Limb (tissue), 2 donors: Measurements from ENCODE around the gene PLCG1.
A peak's percentile ranks its signal among the peaks of the same experiment; 100 is the strongest.
"Not testable (repeated sequence)": the region's sequence is repeated elsewhere in the genome, so short reads cannot be mapped to it uniquely, and the experiment has no call there.

Experiments used
- DNase-seq, 2 donors: peaks; one replicate each; pipeline ENCODE4 v3.0.0-alpha.2; 2016; ENCODE audit errors: extremely low spot score in 2 of 2

Gene PLCG1

DNA sequence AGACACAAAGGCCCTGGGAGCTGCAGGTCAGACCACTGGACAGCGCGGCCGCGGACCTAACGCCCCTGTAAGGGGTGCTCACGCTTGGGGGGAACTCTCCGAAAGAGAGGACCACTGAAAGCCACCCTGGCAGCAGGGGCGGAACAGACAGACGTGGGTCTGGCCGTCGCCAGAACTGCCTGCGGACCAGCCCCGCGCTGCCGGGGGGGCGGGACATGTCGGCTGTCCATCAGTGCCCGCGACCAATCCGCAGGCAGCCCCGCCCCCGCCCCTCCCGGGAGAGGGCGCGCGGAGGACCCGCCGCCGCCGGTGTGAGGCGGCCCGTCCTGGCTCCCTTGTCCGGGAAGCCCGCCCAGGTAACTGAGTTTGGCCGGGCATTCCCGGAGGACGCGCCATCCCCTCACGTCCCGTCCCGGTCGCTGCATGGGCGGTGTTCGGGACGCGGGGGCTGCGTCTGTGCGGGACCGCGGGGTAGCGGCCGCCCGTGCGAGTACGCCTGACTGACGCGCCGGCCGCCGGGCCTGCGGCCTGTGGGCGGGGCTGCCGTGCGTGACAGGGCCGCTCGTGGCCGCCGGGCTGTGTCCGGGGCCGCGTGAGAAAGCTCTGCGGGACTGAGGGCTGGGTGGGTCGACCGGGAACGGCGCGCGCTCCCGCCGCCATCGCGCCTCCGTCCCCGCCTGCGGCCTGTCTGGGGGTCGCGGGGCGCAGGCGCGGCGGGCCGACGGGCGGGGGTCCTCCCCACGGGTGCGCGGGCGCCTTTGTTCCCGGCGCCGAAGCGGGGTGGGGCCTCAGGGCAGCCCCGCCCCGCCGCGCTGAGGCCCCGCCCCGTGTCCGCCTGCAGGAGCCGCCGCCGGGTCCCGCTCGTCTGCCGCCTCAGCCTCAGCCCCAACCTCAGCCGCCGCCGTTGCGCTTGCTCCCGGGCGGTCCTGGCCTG, at the start of gene PLCG1:
TSS of gene PLCG1 (plus strand) at position 864 of the 934 bp plus-strand sequence. CDS start 99 bp downstream, outside the sequence.
- DNase-seq = peak; percentile 85 to 96

DNA sequence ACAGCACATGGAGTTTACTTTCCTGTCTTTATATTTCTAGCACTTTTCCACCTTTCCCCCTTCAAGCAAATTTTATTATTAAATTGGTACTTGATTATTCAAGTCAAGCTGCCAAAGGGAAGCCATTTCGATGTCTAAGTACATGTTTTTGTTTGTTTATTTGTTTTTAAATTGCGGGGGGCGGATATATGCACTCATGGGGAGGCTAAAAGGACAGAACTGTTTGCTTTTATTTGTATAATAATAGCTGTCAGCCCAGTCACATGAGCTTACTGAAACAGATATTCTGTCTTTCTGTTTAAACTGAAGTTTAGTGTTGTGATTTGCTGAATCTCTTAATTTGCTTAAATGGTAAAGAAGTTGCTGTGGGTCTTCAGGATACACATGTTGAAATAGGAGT, 49.6 kb upstream of the PLCG1 start:
- DNase-seq = no peak

GRCh38 chr20:41089555-41089954, 47.8 kb upstream of the PLCG1 start:
- DNase-seq = no peak

DNA sequence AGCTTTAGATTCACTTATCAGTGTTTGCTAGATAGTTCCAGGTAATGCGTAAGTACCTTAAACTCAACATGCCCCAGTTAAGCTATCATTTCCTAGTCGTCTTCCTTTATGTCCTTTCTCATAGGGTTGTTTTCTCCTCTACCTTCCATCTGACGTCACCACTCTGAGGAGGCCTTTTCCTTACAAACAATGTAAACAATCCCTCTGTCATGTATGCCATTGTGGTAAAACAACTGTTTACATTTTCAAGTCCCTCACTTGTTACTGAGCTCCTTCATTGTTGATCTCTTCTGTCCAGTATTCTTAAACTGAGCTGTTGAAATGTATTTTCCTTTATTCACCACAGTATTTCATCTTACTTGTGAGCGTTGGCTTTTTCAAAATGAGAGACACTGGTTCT, 45.4 kb upstream of the PLCG1 start:
- no peak for DNase-seq

DNA sequence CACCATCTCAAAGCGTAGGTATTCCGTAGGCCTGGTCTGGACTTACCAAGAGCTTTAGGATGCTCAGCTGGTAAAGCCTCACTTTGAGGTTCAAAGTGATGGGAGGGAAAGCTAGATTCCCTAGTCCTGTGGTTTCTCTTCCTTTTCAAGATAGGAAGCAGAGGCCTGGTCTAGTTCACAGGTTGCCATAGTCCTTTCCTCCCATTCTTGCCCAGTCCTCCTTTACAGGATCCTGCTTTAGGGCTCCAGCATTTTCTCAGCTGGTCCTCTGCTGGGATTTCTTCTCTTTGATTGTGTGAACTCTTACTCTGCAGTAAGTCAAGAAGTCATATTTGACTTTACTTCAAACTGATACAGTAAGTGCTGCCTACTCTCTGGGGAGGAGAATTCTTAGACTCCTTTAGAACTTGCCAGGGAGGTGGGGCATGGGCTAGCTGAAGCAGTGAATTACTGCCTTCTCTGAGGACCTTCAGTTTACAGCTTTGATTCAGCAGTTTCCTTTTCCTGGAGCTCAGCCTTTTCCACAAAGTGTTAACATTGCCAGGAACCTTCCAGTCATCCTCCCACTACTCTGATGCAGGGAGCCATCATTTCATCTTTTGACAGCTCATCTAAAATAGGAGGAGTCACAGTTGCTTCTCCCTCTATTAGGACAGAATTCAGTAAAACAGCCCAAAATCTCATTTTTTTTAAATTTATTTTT, 42.8 kb upstream of the PLCG1 start:
- no peak for DNase-seq

DNA sequence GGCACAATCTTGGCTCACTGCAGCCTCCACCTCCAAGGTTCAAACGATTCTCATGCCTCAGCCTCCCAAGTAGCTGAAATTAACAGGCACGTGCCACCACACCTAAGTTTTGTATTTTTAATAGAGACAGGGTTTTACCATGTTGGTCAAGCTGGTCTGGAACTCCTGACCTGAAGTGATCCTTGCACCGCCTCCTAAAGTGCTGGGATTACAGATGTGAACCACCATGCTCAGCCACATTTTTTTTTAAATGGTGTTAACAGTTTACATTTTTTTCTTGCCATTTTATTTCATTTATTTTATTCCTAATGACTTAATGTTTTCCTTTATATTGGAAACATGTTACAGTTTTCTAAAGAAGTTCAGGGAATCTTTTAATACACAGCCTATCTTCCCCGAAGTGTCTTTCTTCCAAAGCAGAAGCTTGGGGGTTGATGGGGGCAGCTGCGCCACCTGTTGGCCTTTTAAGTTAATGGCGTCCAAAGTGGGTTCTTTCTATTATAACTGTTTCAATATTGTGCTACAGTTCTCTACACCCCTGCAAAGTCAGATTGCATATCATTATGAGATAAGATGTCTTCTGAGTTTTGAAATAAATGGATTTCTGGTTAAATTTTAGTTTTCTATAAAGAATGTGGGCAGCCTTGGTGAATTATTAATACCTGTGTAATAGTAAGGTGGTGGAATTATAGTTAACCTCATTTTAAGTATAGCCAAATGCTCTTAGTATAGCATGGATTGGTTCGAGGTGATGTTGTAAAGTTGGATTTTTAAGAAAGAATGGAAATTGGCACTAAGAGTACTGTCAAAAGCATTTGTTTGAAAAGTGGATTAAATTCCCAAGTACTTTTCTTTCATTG, 42.0 kb upstream of the PLCG1 start:
- DNase-seq = peak; percentile 66 to 80

GRCh38 chr20:41098703-41099250, 38.6 kb upstream of the PLCG1 start:
- DNase-seq = no peak

DNA sequence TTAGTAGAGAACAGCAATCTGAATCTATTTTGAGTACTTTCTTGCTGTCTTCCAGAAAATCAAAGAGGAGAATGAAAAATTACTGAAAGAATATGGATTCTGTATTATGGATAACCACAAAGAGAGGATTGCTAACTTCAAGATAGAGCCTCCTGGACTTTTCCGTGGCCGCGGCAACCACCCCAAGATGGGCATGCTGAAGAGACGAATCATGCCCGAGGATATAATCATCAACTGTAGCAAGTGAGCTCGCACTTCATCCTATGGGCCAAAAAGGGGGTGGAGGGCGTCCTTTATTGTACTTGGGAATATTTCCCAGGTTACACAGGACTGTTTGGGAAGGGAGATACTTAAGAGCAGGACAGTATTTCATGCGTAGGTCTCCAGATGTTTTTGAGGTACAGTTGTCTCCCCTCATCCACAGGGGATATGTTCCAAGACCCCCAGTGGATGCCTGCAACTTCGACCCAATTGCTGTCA, 37.3 kb upstream of the PLCG1 start:
- no peak for DNase-seq

GRCh38 chr20:41101660-41102059, 35.7 kb upstream of the PLCG1 start:
- no peak for DNase-seq

- no peak for DNase-seq
These were observed 28.8 kb upstream of the PLCG1 start for GRCh38 chr20:41108531-41108930.

- no peak for DNase-seq
These were observed 27.3 kb upstream of the PLCG1 start for GRCh38 chr20:41110012-41110411.

DNA sequence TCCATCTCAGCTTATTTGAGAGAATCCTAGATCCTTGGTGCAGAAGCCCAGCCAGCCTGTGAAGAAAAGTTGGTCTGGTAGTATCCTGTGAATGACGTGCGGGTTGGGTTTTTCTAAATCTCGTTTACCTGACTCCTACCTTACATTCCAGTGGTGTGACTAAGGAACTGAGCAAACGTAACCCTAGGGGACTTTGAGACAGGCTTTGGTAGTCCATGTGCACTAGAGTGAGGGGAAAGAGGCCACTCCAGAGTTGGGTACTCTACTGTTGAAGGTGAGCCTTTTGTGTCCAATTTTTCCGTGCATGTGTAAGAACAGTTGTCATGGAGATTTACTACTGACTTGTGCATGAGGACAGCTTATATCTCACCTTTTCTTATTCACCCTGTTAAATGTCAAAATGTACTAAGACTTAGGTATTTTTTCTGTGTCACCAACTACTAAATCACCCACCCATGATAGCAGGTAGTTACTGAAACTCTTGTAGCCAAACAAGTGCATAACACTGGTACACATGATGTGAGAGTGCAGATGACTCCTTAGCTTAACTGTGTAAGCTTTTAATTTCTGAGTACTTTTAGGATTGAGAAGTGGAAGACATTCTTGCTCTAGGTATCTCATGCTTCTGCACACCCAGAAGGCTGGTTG, 26.3 kb upstream of the PLCG1 start:
- DNase-seq = no peak

GRCh38 chr20:41111578-41111951, 25.8 kb upstream of the PLCG1 start:
- DNase-seq = no peak

GRCh38 chr20:41116282-41116956, 20.9 kb upstream of the PLCG1 start:
- DNase-seq = no peak

DNA sequence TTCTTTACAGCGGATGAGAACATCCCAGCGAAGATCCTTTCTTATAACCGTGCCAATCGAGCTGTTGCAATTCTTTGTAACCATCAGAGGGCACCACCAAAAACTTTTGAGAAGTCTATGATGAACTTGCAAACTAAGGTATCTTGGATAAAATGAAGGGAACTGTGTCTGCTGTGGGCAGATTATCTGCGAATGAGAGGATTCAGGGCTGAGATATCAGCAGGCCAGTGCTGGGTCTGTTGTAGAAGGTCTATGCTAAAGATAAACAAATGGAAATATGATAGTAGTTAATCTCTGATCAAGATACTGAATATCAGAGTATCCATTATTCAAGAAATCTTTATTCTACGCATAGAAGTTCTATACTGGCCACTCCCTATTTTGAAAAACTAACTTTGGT, 19.2 kb upstream of the PLCG1 start:
- DNase-seq = not testable (repeated sequence)

GRCh38 chr20:41118632-41119031, 18.7 kb upstream of the PLCG1 start:
- DNase-seq = no peak

GRCh38 chr20:41119614-41120561, 17.5 kb upstream of the PLCG1 start:
- DNase-seq = no peak

- no peak for DNase-seq
These were observed 15.9 kb upstream of the PLCG1 start for GRCh38 chr20:41121399-41121798.

DNA sequence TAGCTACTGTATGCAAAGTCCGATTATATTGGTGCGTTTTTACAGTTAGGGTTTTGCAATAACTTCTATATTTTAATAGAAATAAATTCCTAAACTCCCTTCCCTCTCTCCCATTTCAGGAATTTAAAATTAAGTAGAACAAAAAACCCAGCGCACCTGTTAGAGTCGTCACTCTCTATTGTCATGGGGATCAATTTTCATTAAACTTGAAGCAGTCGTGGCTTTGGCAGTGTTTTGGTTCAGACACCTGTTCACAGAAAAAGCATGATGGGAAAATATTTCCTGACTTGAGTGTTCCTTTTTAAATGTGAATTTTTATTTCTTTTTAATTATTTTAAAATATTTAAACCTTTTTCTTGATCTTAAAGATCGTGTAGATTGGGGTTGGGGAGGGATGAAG, 13.7 kb upstream of the PLCG1 start:
- DNase-seq = peak in 1 of 2 donors; percentile 29
